NCI-H187 (cell line): ENCODE results near the gene TUBD1.
"Not testable (repeated sequence)": the region's sequence is repeated elsewhere in the genome, so short reads cannot be mapped to it uniquely, and the experiment has no call there.

ENCODE experiments used
- DNase-seq, 2 experiments: peaks; one replicate each; lab custom pipeline; 2025; lab: John Stamatoyannopoulos, UW

Gene TUBD1

DNA sequence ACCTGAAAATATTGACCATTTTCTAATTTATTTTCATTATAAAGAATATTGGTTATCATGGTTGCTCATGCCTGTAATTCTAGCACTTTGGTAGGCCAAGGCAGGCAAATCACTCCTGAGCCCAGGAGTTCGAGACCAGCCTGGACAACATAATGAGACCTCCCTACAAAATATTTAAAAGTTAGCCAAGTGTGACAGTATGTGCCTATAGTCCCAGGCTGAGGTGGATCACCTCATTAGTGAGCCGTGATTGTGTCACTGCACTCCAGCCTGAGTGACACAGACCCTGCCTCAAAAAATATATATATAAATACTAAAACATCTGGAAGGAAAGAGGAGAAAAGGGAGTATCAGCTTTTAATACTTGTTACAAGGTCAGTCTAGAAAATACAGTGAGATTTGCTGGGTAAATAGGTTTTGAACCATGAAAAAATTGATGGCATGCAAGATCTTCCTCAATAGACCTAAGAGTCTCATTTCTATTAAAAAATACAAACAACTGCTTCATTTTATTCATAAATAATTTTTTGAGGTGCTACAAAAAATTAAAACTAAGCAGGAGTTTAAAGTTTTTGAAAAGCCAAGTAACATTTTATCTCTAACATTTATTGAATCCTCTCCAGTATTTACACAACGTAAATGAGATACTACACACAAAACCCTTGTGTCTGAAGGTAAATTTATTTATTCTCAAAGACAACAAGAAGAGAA lies 47.7 kb downstream of the TUBD1 start:
- DNase-seq = no peak

DNA sequence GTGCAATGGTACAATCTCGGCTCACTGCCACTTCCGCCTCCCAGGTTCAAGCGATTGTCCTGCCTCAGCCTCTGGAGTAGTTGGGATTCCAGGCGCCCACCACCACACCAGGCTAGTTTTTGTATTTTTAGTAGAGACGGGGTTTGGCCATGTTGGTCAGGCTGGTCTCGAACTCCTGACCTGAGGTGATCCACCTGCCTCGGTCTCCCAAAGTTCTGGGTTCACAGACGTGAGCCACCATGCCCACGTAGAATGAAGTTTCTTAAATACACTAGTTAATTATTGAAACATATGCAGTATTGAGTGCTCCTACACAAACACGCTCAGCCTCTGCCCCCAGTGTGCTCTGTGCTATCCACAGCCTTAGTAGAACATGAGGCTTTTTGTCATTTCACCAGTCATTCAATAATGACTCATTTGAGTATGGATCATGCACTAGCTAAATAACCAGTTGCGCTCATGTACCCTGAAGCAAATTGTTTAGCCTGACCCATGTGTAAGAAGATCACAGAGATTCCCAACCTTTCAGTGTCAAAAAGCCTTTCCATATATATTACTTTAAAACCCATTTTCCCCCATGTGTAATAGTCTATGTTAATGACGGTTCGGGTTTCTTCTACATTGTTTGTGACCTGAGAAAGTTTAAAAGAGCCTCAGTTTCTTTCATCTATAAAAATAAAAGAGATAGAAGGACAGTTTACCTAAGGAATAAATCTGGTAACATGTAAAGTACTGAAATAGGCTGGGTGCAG lies 49.7 kb downstream of the TUBD1 start:
- no peak for DNase-seq

DNA sequence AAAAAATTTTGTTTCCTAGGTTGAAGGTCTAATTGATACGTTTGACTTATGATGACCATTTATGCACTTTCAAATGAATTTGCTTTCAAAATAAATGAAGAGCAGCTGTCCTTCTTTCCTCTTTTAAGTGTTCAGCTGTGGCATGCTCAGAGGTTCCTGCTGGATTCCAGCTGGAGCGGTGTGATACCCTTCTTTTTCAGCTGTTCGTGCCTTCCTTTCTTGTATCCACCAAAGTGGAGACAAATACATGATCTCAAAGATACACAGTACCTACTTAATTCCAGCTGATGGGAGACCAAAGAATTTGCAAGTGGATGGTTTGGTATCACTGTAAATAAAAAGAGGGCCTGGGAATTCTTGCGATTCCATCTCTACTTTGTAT lies 50.9 kb downstream of the TUBD1 start:
- not testable (repeated sequence) for DNase-seq

DNA sequence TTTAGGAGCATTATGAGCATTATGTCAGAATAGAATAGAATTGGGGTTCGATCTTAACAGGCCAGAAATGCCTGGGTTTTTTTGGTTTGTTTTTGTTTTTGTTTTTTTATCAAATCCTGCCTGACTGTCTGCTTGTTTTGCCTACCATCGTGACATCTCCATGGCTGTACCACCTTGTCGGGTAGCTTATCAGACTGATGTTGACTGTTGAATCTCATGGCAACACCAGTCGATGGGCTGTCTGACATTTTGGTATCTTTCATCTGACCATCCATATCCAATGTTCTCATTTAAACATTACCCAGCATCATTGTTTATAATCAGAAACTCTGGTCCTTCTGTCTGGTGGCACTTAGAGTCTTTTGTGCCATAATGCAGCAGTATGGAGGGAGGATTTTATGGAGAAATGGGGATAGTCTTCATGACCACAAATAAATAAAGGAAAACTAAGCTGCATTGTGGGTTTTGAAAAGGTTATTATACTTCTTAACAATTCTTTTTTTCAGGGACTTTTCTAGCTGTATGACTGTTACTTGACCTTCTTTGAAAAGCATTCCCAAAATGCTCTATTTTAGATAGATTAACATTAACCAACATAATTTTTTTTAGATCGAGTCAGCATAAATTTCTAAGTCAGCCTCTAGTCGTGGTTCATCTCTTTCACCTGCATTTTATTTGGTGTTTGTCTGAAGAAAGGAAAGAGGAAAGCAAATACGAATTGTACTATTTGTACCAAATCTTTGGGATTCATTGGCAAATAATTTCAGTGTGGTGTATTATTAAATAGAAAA lies 51.5 kb downstream of the TUBD1 start:
- DNase-seq = not testable (repeated sequence)

DNA sequence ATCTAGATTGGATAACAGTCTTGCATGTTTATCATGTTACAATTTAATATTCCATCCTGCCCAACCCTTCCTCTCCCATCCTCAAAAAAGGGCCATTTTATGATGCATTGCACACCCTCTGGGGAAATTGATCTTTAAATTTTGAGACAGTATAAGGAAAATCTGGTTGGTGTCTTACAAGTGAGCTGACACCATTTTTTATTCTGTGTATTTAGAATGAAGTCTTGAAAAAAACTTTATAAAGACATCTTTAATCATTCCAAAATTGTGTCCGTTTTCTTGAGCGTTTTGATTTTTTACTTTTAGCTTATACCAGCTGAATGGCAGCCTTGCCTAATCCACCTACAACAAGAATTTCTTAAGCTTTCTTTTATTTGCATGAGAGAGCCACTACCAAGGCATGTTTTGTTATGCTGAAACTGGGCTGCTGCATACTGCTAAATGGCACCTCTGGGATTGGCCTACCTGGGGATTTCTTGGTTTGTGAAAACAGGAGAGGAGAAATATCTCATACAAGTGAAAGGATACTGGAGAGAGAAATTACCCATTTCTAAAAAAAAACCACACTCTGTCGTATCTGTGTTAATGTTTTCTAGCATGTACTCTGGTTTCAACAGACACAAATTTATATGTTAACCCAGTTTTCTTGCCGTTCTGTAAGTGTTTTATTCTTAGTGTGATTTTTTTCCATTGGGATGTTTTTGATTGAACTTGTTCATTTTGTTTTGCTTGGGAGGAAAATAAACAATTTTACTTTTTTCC lies 52.2 kb downstream of the TUBD1 start:
- DNase-seq = no peak

DNA sequence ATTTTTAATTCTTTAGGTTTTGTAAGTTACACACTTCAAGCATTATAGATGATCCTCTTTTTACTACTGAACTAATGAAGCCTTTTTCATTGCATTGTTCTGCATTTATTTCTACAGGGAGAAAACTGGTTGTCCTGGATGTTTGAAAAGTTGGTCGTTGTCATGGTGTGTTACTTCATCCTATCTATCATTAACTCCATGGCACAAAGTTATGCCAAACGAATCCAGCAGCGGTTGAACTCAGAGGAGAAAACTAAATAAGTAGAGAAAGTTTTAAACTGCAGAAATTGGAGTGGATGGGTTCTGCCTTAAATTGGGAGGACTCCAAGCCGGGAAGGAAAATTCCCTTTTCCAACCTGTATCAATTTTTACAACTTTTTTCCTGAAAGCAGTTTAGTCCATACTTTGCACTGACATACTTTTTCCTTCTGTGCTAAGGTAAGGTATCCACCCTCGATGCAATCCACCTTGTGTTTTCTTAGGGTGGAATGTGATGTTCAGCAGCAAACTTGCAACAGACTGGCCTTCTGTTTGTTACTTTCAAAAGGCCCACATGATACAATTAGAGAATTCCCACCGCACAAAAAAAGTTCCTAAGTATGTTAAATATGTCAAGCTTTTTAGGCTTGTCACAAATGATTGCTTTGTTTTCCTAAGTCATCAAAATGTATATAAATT lies 53.0 kb downstream of the TUBD1 start:
- no peak for DNase-seq

DNA sequence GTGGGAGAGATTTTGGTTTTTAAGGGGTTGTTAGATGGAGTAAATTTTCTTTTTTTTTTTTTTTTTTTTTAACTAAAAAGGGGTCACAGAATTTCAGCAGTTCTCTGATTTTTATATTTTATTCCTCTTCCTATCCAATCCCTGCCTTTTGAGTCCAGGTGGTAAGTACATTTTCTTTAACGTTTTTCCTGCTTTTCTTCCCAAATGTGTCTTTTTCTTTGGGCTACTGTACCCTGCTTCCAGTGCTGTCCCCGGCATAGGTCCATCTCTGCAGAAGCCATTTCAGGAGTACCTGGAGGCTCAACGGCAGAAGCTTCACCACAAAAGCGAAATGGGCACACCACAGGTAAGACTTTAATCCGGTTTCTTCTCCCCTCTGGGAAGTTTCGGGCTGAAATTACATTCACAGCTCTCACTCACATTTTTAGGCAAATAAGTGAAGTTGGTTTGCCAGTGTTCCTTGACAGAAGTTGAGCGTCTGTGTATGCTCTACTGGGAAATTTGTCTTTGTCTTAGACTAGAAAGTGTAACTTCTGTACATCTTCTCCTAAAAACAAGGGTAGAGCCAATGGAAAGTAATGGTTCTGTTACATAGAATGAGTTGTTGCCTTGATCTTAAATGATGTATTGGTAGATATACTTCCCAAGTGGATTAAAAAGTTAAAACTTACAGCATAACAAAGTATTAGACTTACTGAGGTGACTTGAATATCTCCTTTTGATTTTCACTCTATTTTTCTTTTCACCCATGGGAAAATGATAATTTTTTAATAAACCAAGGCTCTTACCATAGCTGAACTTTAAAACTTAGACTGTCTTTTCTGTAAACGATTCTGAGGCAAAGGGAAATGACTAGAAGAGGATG lies 54.5 kb downstream of the TUBD1 start:
- no peak for DNase-seq

DNA sequence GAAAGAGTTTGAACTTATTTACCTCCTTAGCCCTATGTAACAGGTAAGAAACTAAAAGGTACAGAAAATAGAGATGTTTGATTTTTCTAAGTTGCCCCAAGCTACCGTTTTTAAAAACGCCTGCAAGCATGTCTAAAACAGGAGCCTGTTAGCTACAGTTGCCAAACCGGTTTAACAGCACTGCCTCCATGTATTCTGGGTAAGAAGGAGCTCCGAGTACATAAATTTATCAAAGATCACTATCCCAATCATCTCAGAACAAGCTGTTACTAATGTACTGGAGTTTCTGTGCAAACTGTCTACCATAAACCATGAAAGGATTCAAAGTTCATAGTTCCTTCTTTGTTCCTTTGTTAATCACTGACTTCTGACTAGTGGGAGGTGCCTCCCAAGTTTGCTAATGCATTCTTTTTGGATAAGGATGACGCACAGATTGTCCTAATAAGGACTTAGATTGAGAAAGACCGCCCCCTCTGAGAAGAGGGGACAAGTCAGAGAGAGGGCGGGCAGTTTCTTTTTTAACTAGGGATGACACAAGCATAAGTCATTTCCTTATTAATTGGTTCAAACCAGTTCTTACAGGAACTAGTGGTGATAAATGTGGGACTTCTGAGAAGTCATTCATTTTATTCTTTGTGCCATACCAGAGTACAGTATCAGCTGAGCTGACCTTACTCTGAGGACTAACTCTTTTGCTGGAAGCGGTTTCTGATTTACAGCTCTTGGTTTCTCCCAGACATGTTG lies 55.3 kb downstream of the TUBD1 start:
- no peak for DNase-seq

DNA sequence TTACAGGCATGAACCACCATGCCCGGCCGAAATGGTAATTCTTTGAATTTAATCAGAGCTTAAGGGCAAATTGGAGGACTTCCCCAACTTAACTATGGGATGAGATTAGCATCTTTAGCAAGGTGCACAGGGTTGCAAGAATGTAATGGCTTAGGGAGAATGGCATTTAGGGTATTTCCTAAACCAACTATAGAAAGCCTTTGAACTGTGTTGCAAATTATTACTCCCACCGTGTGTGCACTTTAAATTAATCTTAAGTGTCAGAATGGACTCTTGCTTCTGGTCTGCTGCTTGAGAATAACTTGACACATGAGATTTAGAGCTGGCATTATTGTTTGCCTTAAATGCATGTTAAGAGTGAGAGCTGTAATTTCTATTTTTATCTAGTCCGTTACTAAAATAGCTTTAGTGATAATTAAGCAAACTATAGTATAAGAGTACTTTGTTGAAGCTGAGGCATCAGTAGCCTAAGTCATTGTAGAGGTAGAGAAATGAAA lies 59.8 kb downstream of the TUBD1 start:
- no peak for DNase-seq

DNA sequence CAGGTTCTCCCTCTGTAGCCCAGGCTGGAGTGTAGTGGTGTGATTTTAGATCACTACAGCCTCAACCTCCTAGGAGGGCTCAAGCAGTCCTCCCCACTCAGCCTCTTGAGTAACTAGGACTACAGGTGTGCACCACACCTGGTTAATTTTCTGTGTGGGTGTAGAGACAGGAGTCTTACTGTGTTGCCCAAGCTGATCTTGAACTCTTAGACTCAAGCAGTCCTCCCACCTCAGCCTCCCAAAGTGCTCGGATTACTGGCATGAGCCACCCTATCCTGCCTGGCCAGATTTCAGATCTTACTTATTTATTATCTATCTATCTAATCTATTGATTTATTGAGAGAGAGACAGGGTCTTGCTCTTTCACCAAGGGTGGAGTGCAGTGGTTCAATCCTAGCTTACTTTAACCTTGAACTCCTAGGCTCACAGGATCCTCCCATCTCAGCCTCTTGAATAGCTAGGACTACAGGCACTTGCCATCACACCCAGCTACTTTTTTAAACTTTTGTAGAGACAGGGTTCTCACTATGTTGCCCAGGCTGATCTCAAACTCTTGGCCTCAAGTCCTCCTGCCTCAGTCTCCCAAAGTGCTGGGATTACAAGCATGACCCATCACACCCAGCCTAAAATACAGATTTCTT lies 61.8 kb downstream of the TUBD1 start:
- no peak for DNase-seq

DNA sequence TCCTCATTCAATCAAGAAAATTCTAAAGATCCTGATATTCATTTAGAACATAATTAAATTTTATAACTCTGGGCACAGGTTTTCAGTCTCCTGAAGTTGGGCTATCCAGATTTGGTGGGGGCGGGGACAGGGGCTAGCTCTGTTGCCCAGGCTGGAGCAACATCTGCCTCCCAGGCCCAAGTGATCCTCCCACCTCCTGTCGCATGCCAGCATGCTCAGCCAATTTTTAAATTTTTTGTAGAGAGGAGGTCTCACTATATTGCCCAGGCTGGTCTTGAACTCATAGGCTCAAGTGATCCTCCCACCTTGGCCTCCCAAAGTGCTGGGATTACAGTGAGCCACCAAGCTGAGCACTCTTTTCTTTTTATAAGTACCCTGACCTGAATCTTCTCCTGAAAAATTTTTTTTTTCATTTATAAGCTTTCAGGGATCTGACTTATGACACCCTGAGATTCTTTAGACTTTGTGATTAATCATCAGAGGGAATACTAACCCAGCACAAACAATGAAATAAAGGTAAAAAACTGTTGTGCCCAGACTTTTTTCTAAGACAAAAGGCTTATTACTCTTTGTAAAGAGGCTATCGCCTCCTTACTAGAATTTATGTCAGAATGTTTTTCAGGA lies 62.6 kb downstream of the TUBD1 start:
- no peak for DNase-seq

DNA sequence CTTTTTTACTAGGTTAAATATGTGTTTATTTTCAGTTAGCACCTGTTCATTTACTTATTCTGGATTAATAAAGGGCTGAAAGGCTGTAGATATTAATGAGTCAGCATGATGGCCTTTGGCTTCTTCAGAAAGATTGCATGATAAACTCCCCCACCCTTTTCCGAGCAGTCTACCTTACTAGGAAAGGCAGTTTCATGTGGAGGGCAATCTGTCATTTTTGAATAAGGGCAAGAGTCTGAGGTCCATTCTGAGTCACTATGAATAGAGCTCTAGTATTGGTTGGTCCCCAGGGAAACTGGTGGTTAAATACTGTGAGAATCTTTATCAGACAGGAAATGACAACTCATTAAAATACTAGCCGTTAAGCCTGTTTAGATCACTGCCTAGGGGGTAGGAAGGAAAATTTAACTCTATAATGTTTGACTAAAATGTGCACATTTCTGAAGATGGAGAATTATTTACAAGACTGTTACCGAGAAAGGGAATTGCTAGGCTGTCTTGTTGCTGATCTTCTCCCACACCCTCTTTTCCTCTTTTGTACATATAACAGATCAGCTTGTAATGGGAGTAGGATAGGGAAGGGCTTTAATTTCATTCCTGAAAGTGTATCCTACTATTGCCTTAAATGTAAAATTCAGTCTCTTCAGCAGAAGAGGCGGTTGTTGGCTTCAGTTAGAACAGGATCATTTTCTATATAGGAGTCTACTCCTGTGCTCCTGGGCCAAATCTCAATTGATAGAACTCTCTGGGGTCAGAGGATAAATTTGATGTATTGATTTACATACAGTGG lies 63.3 kb downstream of the TUBD1 start:
- DNase-seq = no peak

DNA sequence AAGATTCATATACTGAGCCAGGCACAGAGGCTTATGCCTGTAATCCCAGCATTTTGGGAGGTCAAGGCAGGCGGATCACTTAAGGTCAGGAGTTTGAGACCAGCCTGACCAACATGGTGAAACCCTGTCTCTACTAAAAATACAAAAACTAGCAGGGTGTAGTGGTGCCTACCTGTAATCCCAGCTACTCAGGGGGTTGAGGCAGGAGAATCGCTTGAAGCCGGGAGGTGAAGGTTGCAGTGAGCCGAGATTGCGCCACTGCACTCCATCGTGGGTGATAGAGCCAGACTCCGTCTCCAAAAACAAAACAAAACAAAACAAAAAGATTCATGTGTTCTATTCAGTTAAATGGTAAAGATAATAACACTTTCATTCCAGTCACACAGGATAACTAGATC lies 63.9 kb downstream of the TUBD1 start:
- not testable (repeated sequence) for DNase-seq

DNA sequence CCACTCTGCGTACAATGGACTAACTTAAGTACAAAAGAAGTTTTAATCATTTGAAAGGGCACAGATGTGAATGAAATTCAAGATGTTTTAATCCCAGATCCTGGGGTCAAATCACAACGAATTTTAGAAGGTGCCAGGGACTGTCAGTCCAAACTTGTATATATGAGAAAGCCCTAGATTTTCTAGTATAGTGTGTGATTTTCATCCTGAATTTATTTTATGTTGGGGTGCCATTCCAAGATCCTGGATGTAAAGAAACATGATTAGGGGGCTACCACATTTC lies 64.3 kb downstream of the TUBD1 start:
- no peak for DNase-seq

DNA sequence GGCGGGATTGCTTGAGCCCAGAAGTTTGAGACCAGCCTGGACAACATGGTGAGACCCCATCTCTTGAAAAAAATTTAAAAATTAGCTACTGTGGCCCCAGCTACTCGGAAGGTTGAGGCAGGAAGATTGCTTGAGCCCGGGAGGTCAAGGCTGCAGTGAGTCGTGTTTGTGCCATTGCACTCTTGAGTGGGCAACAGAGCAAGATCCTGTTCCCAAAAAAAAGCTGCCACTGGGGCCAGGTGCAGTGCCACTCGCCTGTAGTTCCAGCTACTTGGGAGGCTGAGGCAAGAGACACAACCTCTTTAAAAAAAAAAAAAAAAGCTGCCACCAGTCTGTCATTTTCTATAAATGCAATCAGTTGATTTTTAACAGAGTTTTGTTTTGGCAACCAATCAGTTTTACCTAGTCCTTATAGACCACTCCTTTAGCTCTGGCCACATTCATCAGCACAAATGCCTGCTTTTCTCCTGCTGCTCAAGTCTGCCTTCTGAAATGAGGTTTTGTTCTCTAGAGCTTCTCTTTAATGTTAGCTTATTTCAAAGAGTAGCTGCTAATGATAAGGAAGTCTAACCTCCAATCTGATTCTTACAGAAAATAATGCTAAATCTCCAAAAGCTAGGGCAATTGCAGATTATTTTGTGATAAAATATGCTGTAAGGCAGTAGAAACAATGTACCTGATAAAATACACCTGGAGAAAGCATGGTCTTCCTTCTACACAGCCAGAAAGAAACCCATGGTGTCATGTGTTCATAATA lies 64.8 kb downstream of the TUBD1 start:
- no peak for DNase-seq

DNA sequence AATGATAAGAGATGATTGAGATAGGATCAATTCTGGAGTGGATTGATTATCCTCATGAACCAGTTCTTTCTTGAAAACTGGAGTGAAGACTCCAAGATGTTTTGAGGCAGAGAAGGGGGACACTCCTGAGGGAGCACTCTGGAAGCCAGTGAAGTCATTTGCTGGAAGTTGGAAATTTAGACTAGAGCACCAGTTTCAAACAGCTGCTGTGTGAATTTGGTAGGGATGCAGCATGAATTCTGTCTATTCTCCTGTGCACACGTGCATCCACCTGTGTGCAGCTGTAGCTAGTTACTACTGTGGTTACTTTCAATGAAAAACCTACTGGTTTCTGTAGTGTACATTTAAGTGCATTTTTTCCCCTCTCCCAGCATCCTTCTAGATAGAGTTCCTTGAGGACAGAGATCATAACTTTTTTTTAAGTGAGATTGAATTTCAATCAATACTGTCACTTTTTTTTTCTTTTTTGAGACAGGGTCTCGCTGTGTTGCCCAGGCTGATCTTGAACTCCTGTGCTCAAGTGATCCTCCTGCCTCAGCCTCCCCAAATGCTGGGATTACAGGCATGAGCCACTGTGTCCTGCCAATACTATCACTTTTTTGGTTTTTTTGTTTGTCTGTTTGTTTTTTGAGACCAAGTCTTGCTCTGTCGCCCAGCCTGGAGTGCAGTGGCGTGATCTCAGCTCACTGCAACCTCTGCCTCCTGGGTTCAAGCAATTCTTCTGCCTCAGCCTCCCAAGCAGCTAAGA lies 65.9 kb downstream of the TUBD1 start:
- no peak for DNase-seq
